Fibroblast of pulmonary artery (primary cell): ENCODE measurements around the gene KRTAP25-1.

Source experiments
- DNase-seq: peaks from one replicate; pipeline ENCODE4 v3.0.0-alpha.2; 2010; ENCODE audit warnings: low read depth
- H3K4me3 ChIP-seq: replicated peaks from 2 replicates; pipeline ENCODE4 v1.5.1; 2011; ENCODE audit warnings: low read depth, mild to moderate bottlenecking, control low read depth, low read length, moderate library complexity
- TF ChIP-seq, protein P1 (sequence below): IDR thresholded peaks from 2 replicates; pipeline ENCODE4 v1.5.1; 2011; ENCODE audit warnings: mild to moderate bottlenecking, control low read depth, low read length, inconsistent platforms; ENCODE audit errors: missing control alignments

Gene KRTAP25-1

DNA sequence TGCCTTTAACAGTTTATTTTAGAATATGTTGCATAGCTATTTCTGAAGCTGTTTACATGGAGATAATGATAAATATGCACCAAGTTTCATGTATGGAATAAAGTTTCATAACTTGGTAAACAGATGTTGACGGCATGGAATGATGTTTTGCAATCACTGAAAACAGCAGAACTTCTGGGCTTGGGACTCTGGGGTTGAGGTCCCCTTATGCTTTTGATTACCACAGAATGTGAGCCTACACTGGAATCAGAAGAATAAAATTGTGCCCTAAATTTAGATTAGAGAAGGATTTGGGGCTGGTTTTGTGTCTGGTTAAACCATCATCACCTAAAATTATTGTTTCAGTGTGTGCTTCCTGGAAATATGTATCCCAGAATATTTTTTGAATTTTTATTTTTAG is 17.7 kb downstream of the KRTAP25-1 start:
- no peak for DNase-seq
- H3K4me3 ChIP-seq = no peak overlapping the region
- TF ChIP-seq, protein P1, sequence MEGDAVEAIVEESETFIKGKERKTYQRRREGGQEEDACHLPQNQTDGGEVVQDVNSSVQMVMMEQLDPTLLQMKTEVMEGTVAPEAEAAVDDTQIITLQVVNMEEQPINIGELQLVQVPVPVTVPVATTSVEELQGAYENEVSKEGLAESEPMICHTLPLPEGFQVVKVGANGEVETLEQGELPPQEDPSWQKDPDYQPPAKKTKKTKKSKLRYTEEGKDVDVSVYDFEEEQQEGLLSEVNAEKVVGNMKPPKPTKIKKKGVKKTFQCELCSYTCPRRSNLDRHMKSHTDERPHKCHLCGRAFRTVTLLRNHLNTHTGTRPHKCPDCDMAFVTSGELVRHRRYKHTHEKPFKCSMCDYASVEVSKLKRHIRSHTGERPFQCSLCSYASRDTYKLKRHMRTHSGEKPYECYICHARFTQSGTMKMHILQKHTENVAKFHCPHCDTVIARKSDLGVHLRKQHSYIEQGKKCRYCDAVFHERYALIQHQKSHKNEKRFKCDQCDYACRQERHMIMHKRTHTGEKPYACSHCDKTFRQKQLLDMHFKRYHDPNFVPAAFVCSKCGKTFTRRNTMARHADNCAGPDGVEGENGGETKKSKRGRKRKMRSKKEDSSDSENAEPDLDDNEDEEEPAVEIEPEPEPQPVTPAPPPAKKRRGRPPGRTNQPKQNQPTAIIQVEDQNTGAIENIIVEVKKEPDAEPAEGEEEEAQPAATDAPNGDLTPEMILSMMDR = no peak

DNA sequence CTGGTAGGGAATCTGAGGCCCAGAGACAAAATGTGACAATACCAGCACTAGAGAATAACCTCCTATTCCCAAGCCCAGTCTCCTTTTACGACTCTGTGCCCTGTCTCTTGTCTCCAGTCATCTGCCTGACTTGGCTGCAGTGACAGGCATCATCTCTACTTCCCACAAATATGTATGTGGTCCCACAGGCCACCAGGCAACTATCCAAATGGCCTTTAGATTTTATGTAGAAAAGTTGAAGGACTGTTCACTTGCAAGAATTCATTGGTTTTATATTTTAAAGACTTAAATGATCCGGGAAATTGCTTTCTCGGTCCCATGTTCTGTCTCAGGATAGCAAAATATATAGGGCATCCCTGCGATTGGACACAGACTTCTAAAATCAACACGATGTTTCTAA is 18.2 kb downstream of the KRTAP25-1 start:
- no peak for DNase-seq
- no peak overlapping the region for H3K4me3 ChIP-seq
- TF ChIP-seq, protein P1 = no peak

DNA sequence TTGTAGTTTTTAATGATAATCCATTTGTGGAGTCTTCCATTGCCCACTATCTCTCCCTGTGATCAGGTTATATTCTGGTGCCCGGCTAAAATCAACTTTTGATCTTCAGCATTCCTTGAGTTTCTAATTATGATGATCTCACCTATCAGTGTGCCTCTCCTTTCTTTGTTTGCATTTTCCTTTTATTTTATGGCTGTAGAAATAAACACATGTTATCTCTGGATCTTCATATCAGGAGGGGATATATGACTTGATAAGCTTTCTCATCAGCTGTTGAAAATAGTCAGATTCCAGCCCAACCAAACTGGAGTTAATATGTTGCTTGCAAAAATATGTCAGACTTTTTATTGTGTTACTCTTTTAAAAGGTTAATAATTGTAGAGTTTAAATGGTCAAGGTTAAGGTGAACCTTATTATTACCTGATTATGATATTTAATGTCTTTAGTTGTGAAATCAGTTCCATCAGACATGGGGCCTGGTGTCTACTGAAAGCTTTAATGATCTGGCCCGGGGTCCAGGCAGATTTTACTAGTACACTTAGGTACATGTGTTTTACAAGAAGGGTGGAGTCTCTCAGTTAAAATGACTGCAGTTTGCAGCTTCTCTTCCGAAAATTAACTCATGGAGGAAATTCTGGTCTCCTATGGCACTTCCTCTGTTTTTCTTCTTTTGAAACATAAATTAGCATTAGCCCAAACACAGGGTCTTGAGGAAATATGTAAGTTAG is 19.3 kb downstream of the KRTAP25-1 start:
- H3K4me3 ChIP-seq = no peak overlapping the region
- DNase-seq = no peak
- TF ChIP-seq, protein P1 = no peak

DNA sequence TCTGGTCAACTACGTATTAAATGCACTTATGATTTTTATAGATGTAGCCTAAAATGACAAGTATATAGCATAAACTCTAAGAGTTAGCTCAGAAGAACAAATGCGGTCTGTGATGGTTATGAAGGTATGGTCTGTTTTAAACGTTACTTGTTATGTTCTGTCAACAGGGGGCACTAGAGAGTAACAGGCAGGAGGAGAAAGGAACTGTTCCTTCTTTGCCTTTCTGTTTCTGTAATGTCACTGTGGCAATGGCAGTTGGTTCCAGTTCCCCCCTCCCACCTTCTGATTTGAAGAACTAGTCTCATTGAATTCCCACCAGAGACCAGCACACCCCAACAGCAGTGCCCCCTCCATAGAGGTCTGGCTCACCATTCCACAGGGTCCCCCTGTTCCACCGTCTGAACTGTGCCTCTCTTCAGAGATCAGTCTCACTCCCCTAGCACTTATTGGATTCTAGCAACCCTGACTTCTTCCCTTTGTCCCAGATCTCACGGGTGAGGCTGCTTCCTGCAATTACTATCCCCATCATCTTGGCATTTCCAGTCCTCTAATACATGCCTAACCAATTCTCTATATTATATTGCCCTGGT is 20.6 kb downstream of the KRTAP25-1 start:
- TF ChIP-seq, protein P1 = peak; percentile 16
- H3K4me3 ChIP-seq = no peak overlapping the region
- peak; percentile 4 for DNase-seq

DNA sequence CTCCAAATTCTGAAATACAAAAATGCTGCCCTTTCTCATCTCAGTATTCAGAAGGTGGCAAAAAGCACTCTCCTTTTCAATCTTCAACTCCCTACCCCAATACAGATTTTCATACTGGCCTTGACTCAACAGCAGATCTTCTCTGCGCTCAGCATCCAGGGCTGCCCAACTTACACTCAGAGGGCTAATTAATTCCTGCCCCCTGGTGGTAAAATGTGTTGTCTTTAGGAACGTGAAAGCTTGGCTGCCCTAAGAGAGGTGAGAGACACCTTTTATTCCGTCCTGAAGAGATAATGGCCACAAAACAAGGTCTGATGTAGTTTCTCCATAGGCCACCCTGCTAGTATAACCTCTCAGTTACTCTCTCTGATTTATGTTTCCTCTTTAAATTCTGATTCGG is 31.5 kb downstream of the KRTAP25-1 start:
- TF ChIP-seq, protein P1 = peak; percentile 59
- H3K4me3 ChIP-seq = no peak overlapping the region
- peak; percentile 78 for DNase-seq

DNA sequence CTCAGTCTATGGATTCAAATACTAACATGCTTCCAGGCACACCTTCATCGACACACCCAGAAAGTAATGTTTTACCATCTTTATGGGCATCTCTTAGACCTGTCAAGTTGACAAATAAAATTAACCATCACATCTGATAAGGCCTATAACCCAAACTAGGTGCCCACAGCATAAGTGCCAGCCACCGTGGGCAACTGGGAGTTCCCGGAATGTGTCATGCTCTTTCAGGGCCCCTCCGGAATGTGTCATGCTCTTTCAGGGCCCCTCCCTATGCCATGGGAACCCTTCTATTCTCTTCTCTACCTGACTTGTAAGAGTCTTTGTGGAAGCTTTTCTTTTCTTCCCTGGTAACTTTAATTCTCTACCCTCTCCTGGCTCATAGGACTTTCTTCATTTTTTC is 33.2 kb downstream of the KRTAP25-1 start:
- TF ChIP-seq, protein P1 = no peak
- H3K4me3 ChIP-seq = no peak overlapping the region
- no peak for DNase-seq

DNA sequence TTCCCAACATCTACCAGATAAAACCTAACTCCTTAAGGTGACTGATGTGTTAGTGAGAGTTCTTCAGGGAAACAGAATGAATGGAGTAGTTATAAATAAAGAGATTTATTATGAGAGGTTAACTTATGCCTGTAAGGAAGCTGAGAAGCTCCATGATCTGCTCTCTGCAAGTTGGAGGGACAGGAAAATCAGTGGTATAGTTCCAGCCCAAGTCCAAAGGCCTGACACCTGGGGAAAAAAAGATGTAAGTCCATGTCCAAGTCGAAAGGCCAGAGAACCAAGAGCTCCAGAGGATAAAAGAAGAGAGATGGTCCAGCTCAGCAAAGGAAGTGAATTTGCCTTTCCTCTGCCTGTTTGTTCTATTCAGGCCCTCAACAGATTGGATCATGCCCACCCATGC is 33.6 kb downstream of the KRTAP25-1 start:
- TF ChIP-seq, protein P1 = no peak
- H3K4me3 ChIP-seq = no peak overlapping the region
- no peak for DNase-seq
